ENCODE data around the gene PPIA.
A peak's percentile ranks its signal among the peaks of the same experiment; 100 is the strongest.
"Not testable (repeated sequence)": the region's sequence is repeated elsewhere in the genome, so short reads cannot be mapped to it uniquely, and the experiment has no call there.

Gene PPIA

DNA sequence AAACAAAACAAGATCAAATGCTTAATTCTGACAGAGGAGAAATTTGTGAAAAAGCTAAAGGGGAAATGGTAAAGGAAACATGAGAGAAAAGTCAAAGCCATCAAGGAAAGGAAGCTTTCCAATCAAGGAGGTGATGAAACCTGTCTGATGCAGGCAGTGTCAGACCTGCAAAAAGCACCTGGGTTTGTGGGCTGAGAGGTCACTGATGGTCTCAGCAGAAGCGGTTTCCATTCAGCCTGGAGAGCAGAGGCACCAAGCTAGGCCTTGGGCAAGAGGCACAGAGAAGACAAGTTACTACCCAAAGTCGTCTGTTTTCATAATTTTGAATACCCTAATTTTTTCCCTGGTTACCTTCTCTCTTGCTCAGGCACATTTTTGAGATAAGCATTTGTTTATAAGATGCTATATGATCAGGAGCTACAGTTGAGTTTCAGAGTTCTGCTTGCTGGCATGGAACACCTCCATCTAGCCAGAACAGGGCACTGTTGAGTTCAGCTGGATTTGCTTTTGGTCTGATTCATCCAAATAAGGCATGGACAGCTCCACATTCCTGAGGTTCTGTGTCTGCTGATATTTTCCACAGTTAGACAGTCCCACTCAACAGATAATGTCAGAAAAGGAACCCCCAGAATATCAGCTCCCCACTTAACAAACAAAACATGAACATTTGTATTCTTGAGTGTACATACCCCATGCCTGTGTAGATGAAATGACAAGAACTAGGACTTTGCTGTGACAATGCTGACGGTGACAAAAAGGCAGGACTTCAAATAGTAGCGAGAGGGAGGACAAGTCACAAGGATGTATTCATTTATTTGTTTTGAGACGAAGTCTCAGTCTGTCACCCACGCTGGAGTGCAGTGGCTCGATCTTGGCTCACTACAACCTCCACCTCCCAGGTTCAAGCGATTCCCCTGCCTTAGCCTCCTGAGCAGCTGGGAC is 4.9 kb upstream of the PPIA start:
- no peak for DNase-seq

DNA sequence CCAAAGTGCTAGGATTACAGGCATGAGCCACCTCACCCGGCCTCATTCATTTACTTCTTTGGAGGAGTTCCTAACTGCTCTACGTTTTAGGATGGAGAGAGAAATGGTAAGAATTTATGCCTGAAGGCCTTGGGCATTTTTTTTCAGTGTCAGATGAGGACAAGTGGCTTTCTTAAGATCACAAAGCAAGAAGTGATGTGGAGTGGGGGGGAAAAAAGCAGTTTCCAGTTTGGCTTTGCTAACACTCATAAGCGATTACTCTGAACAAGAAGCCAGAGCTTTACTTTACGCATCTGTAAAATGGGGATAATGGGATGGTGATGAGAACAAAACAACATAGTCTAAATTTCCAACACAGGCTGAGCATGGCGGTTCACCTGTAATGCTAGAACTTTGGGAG is 2.6 kb upstream of the PPIA start:
- no peak for DNase-seq

DNA sequence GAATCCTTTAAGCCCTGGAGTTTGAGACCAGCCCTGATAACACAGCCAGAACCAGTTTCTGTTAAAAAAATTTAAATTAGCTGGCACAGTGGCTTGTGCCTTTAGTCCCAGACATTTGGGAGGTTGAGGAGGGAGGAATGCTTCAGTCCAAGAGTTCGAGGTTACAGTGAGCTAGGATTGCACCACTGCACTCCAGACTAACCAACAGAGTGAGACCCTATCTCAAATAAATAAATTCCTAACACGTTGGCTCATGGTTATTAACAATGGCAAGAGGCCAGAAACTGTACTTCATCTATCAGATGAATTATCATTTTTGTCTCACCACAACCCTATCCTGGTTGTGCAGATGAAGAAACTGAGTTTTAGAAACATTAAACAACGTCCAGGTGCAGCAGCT is 2.1 kb upstream of the PPIA start:
- DNase-seq, result no peak

DNA sequence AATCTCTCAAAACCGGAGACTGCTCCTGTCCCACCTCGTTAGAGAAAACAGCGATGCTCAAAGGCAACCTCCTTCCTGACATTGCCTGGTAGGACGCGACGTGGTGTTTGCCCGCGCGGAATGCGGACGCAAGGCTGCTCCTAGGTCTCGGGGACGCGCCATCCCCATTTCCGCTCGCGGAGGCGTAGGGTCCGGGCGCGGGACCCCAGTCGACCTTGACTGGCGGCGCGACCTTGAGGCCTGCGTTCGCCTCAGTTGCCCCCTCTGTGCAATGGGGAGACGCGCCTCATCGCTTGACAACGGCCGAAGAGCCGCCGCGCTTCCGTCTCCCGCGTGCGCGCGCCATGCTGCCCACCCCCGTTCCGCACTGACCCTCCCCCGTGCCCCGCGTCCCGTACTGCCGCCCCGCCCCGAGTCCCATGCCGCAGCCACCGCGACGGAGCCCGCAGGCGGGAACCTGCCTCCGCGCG is 412 bp upstream of the PPIA start:
- no peak for DNase-seq

- peak; percentile 38 for DNase-seq
These were observed 1.1 kb downstream of the PPIA start for GRCh38 chr7:44797329-44798258.

DNA sequence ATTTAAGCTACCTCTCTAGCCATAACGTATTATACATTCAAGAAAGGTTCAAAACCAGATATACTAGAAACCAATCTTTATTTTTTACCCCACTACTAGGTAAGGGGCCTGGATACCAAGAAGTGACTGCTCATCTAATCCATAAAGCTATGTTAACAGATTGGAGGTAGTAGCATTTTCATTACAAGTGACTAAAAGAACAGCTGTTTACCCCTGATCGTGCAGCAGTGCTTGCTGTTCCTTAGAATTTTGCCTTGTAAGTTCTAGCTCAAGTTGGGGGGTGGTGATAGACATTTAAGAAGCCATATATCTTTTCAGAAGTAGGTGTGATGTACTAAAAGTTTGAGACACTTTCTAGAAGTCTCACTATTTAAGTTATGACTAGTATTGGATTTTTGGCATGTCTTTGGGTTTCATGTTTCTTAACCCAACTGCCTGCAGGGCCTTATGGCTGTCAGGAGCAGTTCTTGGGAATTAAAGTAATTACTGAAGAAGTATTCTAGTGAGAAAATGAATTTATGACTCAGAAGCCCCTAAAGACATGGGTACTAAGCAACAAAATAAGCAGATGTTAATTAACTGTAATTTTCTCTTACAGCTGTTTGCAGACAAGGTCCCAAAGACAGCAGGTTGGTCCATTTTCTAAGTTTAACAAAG is 2.3 kb downstream of the PPIA start:
- DNase-seq, result no peak

GRCh38 chr7:44799939-44800338 is 3.5 kb downstream of the PPIA start:
- no peak for DNase-seq

DNA sequence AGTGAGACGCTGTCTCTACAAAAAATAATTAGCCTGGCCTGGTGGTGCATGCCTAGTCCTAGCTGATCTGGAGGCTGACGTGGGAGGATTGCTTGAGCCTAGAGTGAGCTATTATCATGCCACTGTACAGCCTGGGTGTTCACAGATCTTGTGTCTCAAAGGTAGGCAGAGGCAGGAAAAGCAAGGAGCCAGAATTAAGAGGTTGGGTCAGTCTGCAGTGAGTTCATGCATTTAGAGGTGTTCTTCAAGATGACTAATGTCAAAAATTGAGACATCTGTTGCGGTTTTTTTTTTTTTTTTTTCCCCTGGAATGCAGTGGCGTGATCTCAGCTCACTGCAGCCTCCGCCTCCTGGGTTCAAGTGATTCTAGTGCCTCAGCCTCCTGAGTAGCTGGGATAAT is 5.4 kb downstream of the PPIA start:
- no peak for DNase-seq

GRCh38 chr7:44802418-44803025 is 6.0 kb downstream of the PPIA start:
- no peak for DNase-seq

GRCh38 chr7:44803828-44804519 is 7.5 kb downstream of the PPIA start:
- not testable (repeated sequence) for DNase-seq

GRCh38 chr7:44805950-44806349 is 9.5 kb downstream of the PPIA start:
- no peak for DNase-seq

GRCh38 chr7:44808914-44809393 is 12.5 kb downstream of the PPIA start:
- no peak for DNase-seq

DNA sequence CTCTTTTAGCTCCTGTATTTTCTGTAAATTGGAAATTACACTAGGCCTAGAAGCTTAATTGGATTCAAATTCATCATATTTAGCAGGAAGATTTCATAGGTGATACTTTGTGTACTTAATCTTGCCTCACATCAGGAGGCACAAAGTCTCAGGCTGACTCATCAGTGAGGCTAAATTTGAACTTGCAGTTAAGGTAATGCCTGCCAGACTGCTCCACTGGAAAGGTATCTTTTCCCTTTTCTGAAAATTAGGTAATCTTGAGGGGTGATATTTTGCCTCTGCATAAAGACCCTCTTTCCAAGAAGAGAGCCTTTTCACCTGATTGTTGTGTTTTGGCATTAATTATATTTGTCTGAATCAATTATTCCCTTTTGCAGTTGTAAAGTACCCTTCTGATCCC is 14.6 kb downstream of the PPIA start:
- no peak for DNase-seq

GRCh38 chr7:44811571-44811970 is 15.1 kb downstream of the PPIA start:
- DNase-seq, result no peak

GRCh38 chr7:44814919-44815318 is 18.4 kb downstream of the PPIA start:
- no peak for DNase-seq

GRCh38 chr7:44819292-44819691 is 22.8 kb downstream of the PPIA start:
- no peak for DNase-seq

GRCh38 chr7:44823255-44823781 is 26.8 kb downstream of the PPIA start:
- no peak for DNase-seq

DNA sequence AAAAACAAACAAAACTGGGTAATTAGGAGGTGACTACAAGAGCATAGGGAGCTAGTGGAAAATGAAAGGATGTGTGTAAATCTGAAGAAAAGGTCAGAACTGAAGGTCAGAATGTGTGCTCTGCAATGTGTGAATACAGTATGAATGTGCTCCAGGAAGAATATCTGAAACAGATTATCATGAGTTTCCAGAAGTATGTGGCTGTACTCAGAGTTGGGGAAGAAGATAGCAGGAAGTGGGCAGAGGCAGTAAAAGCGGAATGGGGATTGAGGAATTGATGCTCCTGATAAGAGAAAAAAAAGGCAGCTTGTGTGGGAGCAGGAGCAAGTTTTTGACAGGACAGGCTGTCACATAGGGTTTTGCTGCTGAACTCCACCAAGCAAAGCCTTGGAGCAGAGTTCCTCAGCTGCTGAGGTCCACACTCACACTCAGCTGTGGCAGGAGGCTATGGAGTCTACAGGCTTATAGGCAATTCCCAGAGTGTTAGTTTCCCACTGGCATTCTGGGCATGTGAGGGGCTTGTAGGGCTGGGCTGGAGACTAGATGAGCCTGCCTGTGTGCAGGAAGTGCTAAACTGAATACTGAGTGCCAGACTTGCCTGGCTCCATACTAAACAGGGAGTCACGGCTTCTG is 28.5 kb downstream of the PPIA start:
- DNase-seq, result no peak

GRCh38 chr7:44827567-44827966 is 31.1 kb downstream of the PPIA start:
- no peak for DNase-seq

DNA sequence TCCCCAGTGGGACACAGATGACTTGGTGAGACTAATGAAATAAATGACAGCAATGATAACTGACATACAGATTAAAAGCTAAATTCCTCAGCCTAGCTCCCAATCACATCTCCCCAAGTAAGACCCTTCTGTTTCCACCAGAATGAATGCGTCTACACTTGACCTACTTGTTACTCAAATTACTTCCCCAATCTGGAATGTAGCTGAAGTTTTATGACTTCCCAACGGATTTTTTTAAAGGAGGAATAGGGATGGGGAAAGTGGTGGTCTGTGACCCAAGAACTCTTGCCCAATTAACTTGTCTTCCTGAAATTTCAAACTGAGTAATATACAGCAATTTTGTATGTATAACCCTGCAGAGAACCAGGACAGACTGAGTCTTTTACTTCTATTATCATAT is 42.3 kb downstream of the PPIA start:
- peak; percentile 44 for DNase-seq

- DNase-seq, result not testable (repeated sequence)
These were observed 46.2 kb downstream of the PPIA start for GRCh38 chr7:44842675-44843074.
